ENCODE results near the gene CEP97.

DNA sequence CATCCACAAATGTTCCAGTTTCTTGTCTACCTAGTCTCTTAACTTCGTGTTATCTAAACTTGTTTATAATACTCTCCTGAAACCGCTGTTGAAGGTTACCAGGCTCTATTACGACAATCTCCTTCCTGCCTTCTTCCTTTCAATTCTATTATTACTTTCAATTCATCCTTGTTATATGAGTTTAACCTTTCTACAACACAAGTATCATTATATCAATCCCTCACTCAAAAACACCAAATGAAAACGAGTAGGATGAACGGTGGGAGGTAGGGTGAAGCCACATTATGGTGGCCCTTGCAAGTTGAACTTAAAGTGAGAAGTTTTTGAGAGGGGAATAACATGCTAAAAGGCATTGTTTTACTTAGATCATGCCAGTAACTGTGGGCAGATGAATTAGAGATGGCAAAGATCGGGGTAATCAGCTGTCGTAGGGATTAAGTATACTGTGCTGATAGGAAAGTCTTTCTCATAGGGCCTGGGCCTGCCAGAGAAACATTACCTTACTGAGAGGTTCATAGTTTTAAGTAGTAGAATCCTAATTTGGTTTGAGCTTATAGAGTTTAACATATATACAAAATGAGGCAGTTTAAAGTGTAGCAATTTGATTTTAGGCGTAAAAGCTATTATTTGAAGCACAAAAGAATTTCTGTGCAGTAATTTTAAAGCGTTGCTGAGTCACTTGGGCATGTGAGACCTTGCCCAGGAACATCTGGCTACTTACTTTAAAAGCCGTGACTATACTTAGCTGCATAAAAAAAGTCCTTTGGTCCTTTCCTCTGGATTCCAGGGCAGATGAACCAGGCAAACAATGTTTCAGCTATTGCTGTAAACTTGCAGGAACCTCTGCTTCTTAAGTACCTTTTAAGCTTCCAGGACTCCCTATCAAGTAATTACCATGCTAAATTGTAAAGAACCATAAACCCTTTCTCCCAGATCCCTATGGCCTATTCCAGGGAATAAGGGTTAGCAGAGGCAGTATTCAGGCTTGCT is 3.3 kb upstream of the CEP97 start:
- TF ChIP-seq, protein P1, sequence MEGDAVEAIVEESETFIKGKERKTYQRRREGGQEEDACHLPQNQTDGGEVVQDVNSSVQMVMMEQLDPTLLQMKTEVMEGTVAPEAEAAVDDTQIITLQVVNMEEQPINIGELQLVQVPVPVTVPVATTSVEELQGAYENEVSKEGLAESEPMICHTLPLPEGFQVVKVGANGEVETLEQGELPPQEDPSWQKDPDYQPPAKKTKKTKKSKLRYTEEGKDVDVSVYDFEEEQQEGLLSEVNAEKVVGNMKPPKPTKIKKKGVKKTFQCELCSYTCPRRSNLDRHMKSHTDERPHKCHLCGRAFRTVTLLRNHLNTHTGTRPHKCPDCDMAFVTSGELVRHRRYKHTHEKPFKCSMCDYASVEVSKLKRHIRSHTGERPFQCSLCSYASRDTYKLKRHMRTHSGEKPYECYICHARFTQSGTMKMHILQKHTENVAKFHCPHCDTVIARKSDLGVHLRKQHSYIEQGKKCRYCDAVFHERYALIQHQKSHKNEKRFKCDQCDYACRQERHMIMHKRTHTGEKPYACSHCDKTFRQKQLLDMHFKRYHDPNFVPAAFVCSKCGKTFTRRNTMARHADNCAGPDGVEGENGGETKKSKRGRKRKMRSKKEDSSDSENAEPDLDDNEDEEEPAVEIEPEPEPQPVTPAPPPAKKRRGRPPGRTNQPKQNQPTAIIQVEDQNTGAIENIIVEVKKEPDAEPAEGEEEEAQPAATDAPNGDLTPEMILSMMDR (IDR thresholded peaks at IDR 0.05; ENCODE audit: low read depth, low read length, poor library complexity, severe bottlenecking), result no peak
- no peak for TF ChIP-seq EZH2phosphoT487 (IDR thresholded peaks at IDR 0.05; ENCODE audit: borderline replicate concordance, low read length)

All from DOHH2 (cell line).